GM23248 (cell line): ENCODE results near the gene TANGO6.

Experiments
- EZH2 ChIP-seq: fragments of 200-600 bp; sonication (generic); IDR thresholded peaks from 2 replicates; pipeline ENCODE4 v1.6.1; 2018; ENCODE audit warnings: antibody characterized with exemption, mild to moderate bottlenecking; ENCODE audit not compliant: insufficient read depth, poor library complexity, severe bottlenecking
- EZH2phosphoT487 ChIP-seq: fragments of 200-600 bp; sonication (generic); IDR thresholded peaks from 2 replicates; pipeline ENCODE4 v1.6.1; 2018; ENCODE audit warnings: antibody characterized with exemption, moderate library complexity, mild to moderate bottlenecking, low read depth; ENCODE audit not compliant: insufficient read depth

- TF ChIP-seq EZH2phosphoT487, result no peak
- TF ChIP-seq EZH2, result no peak
Measured at GRCh38 chr16:68985268-68985667, 141.9 kb downstream of the TANGO6 start.
